ENCODE results near the gene POFUT2.

POFUT2 gene

DNA sequence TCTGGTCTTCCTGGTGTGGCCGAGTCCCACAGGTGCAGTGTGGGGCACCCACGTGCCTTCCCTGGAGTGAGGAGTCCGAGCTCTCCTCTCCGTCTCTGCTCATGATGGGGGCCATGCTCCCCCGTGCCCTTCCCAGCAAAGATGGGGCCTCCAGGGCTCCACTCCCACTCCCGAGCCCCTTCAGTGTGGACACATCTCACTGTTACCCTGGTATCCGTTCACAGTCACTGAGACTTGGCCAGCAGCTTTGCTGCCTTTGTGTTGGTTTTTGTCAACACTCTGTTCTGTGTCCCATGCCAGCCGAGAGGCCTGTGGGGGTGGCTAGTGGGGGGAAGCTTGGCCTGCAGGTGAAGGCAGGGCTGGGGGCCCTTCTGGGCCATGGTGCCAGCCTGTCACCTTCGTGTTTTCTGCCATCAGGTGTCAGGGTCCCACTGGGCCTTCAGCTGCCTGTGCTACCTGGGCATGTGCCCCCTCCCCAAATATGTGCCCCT lies 46.9 kb upstream of the POFUT2 start:
- Histone ChIP-seq H3K36me3 (ENCODE audit: control insufficient read depth, insufficient read depth, low read length) (no peaks in the 10 kb centered on the region), H3K79me1 (ENCODE audit: low read length) (no peaks in the 10 kb centered on the region), H3K56ac (ENCODE audit: low read length) (no peak overlapping the region), H3K4me1 (ENCODE audit: control insufficient read depth, low read depth, low read length) (peaks cover 10% of the 10 kb centered on the region), H2BK5ac (ENCODE audit: low read length) (no peak overlapping the region), H2BK15ac (replicated peaks; ENCODE audit: low read depth) (no peak overlapping the region), H2AK5ac (ENCODE audit: low read length) (no peak overlapping the region), H2BK120ac (ENCODE audit: low read depth, low read length) (no peak overlapping the region), H3K27me3 (ENCODE audit: insufficient read depth, low read length, poor library complexity) (no peaks in the 10 kb centered on the region), H3K4ac (ENCODE audit: low read depth, low read length) (no peak overlapping the region), H3K23ac (ENCODE audit: low read length) (no peak overlapping the region), H4K5ac (ENCODE audit: low read length) (no peak overlapping the region), H3K4me2 (ENCODE audit: low read length) (no peak overlapping the region), H4K8ac (ENCODE audit: low read depth, low read length) (no peak overlapping the region), H3K27ac (ENCODE audit: low read depth, low read length) (no peak overlapping the region), H3K4me3 (ENCODE audit: low read length) (no peak overlapping the region), H3K18ac (ENCODE audit: low read length) (no peak overlapping the region), H3K79me2 (ENCODE audit: control insufficient read depth, insufficient read depth, low read length) (no peaks in the 10 kb centered on the region), H3K9ac (ENCODE audit: low read length) (no peak overlapping the region)
- no peak for DNase-seq
- no CpG with 5 or more reads among the region's 9 CpGs for WGBS (ENCODE audit: extremely low coverage, insufficient coverage, low lambda C conversion rate)

DNA sequence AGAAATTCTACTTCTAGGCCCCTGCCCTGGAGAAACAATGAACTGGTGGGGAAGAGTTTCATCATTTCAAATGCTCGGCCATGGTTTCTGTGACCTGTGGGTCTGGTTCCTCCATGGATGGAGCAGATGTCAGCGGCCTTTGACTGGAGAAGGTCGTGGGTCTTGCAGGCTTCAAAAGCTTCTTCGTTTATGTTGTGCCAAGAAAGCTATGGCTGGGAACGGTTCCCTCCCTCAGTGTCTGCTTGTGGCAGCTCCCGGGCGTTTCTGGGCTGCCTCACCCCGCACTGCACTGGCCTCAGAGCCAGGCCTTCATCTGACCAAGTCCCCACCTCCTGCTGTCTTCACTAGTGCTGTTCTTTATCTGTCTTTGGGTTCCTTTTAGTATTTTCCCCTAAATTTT lies 46.4 kb upstream of the POFUT2 start:
- H3K27ac ChIP-seq (ENCODE audit: low read depth, low read length) = no peak overlapping the region
- no peak overlapping the region for H3K23ac ChIP-seq (ENCODE audit: low read length)
- WGBS (ENCODE audit: extremely low coverage, insufficient coverage, low lambda C conversion rate) = no CpG with 5 or more reads among the region's 8 CpGs

DNA sequence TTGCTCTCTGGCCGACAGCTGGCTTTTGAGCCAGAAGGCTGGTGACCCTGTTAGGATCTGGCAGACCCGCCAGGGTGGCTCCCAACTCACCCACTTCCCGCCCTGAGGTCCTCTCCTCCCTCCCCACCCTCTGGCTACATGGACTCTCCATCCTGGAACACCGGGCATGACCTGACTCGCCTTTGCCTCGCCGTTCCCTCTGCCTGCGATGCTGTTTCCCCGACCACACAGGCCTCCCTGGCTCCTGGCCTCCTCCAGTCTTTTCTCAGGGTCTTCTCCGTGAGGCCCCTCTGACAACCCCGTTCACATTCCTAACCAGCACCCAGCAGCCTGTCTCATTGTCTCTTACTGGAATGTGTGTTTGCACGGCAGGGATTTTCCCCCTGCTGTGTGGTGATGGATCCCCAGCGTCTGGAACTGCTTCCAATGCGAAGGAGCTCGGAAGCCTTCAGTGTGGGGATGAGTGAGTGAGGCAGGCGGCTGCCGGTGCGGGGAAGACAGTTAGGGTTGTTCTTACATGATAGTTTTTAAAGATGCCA lies 46.0 kb upstream of the POFUT2 start:
- Histone ChIP-seq H3K27me3 (ENCODE audit: insufficient read depth, low read length, poor library complexity) (no peaks in the 10 kb centered on the region), H3K4me1 (ENCODE audit: control insufficient read depth, low read depth, low read length) (peaks cover 10% of the 10 kb centered on the region)

More for the DNA sequence above, 46.4 kb upstream of the POFUT2 start:
- Histone ChIP-seq H4K8ac (ENCODE audit: low read depth, low read length) (no peak overlapping the region), H3K4ac (ENCODE audit: low read depth, low read length) (no peak overlapping the region), H2AK5ac (ENCODE audit: low read length) (no peak overlapping the region), H2BK5ac (ENCODE audit: low read length) (no peak overlapping the region), H2BK120ac (ENCODE audit: low read depth, low read length) (no peak overlapping the region), H3K27me3 (ENCODE audit: insufficient read depth, low read length, poor library complexity) (no peaks in the 10 kb centered on the region), H3K4me2 (ENCODE audit: low read length) (no peak overlapping the region), H3K36me3 (ENCODE audit: control insufficient read depth, insufficient read depth, low read length) (no peaks in the 10 kb centered on the region), H4K5ac (ENCODE audit: low read length) (no peak overlapping the region), H3K18ac (ENCODE audit: low read length) (no peak overlapping the region), H3K56ac (ENCODE audit: low read length) (no peak overlapping the region), H2BK15ac (replicated peaks; ENCODE audit: low read depth) (no peak overlapping the region), H3K4me3 (ENCODE audit: low read length) (no peak overlapping the region), H3K9ac (ENCODE audit: low read length) (no peak overlapping the region), H3K4me1 (ENCODE audit: control insufficient read depth, low read depth, low read length) (peaks cover 10% of the 10 kb centered on the region), H3K79me1 (ENCODE audit: low read length) (no peaks in the 10 kb centered on the region), H3K79me2 (ENCODE audit: control insufficient read depth, insufficient read depth, low read length) (no peaks in the 10 kb centered on the region)
- no peak for DNase-seq

DNA sequence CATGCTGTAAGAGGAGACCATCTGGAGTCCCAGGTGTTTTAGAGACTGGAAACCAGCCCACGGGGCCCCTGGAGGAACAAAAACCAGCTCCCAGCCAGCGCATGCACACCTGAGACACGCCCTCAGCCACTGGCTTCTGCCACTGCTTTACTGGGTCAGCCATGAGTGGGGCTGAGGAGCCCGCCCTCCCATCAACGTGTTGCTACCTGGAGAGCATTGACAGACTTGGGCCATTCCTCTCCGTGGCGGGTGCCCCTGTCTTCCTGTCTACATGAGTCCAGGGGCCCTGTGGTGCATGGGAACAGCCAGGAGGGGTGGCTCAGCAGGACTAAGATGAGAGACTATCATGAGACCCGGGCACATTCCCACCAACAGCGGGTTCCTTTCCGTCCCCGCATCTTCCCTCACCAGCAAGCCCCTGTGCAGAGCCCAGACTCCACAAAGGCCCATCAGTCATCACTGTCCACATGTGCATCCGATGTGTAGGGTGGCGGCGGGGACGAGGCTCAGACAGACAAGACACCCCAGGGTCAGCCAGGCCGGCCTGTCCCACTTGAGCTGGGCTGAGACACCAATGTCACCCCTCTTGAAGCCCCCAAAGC lies 45.4 kb upstream of the POFUT2 start:
- H3K4me3 ChIP-seq (ENCODE audit: low read length) = no peak overlapping the region
- H2BK120ac ChIP-seq (ENCODE audit: low read depth, low read length) = no peak overlapping the region
- no peak overlapping the region for H3K27ac ChIP-seq (ENCODE audit: low read depth, low read length)
- H3K27me3 ChIP-seq (ENCODE audit: insufficient read depth, low read length, poor library complexity) = no peaks in the 10 kb centered on the region
- no peak overlapping the region for H3K9ac ChIP-seq (ENCODE audit: low read length)
- H3K23ac ChIP-seq (ENCODE audit: low read length) = no peak overlapping the region
- H3K79me1 ChIP-seq (ENCODE audit: low read length) = no peaks in the 10 kb centered on the region
- H4K8ac ChIP-seq (ENCODE audit: low read depth, low read length) = no peak overlapping the region
- no peak for DNase-seq
- no peaks in the 10 kb centered on the region for H3K79me2 ChIP-seq (ENCODE audit: control insufficient read depth, insufficient read depth, low read length)
- H2BK15ac ChIP-seq (replicated peaks; ENCODE audit: low read depth) = no peak overlapping the region
- no peak overlapping the region for H3K4me2 ChIP-seq (ENCODE audit: low read length)
- no peak overlapping the region for H3K4ac ChIP-seq (ENCODE audit: low read depth, low read length)
- H2BK5ac ChIP-seq (ENCODE audit: low read length) = no peak overlapping the region
- H4K5ac ChIP-seq (ENCODE audit: low read length) = no peak overlapping the region
- no CpG with 5 or more reads among the region's 16 CpGs for WGBS (ENCODE audit: extremely low coverage, insufficient coverage, low lambda C conversion rate)
- H2AK5ac ChIP-seq (ENCODE audit: low read length) = no peak overlapping the region
- H3K56ac ChIP-seq (ENCODE audit: low read length) = no peak overlapping the region
- peaks cover 10% of the 10 kb centered on the region for H3K4me1 ChIP-seq (ENCODE audit: control insufficient read depth, low read depth, low read length)
- H3K36me3 ChIP-seq (ENCODE audit: control insufficient read depth, insufficient read depth, low read length) = no peaks in the 10 kb centered on the region
- no peak overlapping the region for H3K18ac ChIP-seq (ENCODE audit: low read length)

More for the DNA sequence above, 46.0 kb upstream of the POFUT2 start:
- H3K27ac ChIP-seq (ENCODE audit: low read depth, low read length) = no peak overlapping the region
- no peak overlapping the region for H2BK15ac ChIP-seq (replicated peaks; ENCODE audit: low read depth)
- no peak overlapping the region for H3K4ac ChIP-seq (ENCODE audit: low read depth, low read length)
- H4K8ac ChIP-seq (ENCODE audit: low read depth, low read length) = no peak overlapping the region
- no peak overlapping the region for H3K4me2 ChIP-seq (ENCODE audit: low read length)
- H3K36me3 ChIP-seq (ENCODE audit: control insufficient read depth, insufficient read depth, low read length) = no peaks in the 10 kb centered on the region
- no peak overlapping the region for H3K9ac ChIP-seq (ENCODE audit: low read length)
- no peak overlapping the region for H3K18ac ChIP-seq (ENCODE audit: low read length)
- DNase-seq = no peak
- H3K56ac ChIP-seq (ENCODE audit: low read length) = no peak overlapping the region
- no CpG with 5 or more reads among the region's 18 CpGs for WGBS (ENCODE audit: extremely low coverage, insufficient coverage, low lambda C conversion rate)
- H2BK5ac ChIP-seq (ENCODE audit: low read length) = no peak overlapping the region
- H3K23ac ChIP-seq (ENCODE audit: low read length) = no peak overlapping the region
- no peak overlapping the region for H2AK5ac ChIP-seq (ENCODE audit: low read length)
- no peaks in the 10 kb centered on the region for H3K79me1 ChIP-seq (ENCODE audit: low read length)
- H4K5ac ChIP-seq (ENCODE audit: low read length) = no peak overlapping the region
- H2BK120ac ChIP-seq (ENCODE audit: low read depth, low read length) = no peak overlapping the region
- no peak overlapping the region for H3K4me3 ChIP-seq (ENCODE audit: low read length)
- no peaks in the 10 kb centered on the region for H3K79me2 ChIP-seq (ENCODE audit: control insufficient read depth, insufficient read depth, low read length)

DNA sequence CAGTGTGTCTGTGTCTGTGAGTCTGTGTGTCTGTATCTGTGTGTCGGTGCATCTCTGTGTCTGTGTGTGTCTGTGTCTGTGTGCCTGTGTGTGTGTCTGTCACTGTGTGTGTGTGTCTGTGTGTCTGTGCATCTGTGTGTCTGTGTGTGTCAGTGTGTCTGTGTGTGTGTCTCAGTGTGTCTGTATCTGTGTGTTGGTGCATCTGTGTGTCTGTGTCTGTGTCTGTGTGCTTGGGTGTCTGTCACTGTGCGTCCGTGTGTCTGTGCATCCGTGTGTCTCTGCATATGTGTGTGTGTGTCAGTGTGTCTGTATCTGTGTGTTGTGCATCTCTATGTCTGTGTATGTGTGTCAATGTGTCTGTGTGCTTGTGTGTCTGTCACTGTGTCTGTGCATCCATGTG lies 44.7 kb upstream of the POFUT2 start:
- H2BK15ac ChIP-seq (replicated peaks; ENCODE audit: low read depth) = no peak overlapping the region
- H3K4ac ChIP-seq (ENCODE audit: low read depth, low read length) = no peak overlapping the region
- no peaks in the 10 kb centered on the region for H3K27me3 ChIP-seq (ENCODE audit: insufficient read depth, low read length, poor library complexity)
- no peaks in the 10 kb centered on the region for H3K36me3 ChIP-seq (ENCODE audit: control insufficient read depth, insufficient read depth, low read length)
- H2AK5ac ChIP-seq (ENCODE audit: low read length) = peak overlapping the region; percentile 5
- no peak overlapping the region for H3K4me2 ChIP-seq (ENCODE audit: low read length)
- no CpG with 5 or more reads among the region's 4 CpGs for WGBS (ENCODE audit: extremely low coverage, insufficient coverage, low lambda C conversion rate)
- H3K4me3 ChIP-seq (ENCODE audit: low read length) = no peak overlapping the region
- no peak overlapping the region for H3K23ac ChIP-seq (ENCODE audit: low read length)
- H3K56ac ChIP-seq (ENCODE audit: low read length) = peak overlapping the region; percentile 83
- DNase-seq = no peak
- peaks cover 10% of the 10 kb centered on the region for H3K4me1 ChIP-seq (ENCODE audit: control insufficient read depth, low read depth, low read length)
- H4K5ac ChIP-seq (ENCODE audit: low read length) = no peak overlapping the region
- no peak overlapping the region for H3K18ac ChIP-seq (ENCODE audit: low read length)
- no peak overlapping the region for H4K8ac ChIP-seq (ENCODE audit: low read depth, low read length)
- H3K79me2 ChIP-seq (ENCODE audit: control insufficient read depth, insufficient read depth, low read length) = no peaks in the 10 kb centered on the region
- no peaks in the 10 kb centered on the region for H3K79me1 ChIP-seq (ENCODE audit: low read length)
- peak overlapping the region; percentile 24 for H3K9ac ChIP-seq (ENCODE audit: low read length)
- peak overlapping the region; percentile 84 for H2BK5ac ChIP-seq (ENCODE audit: low read length)
- no peak overlapping the region for H3K27ac ChIP-seq (ENCODE audit: low read depth, low read length)
- no peak overlapping the region for H2BK120ac ChIP-seq (ENCODE audit: low read depth, low read length)

Measured in mesendoderm (in vitro differentiated cells).